GM23248 (cell line): Measurements from ENCODE around the gene NHSL2.

Source experiments
- EZH2 ChIP-seq: fragments of 200-600 bp; sonication (generic); IDR thresholded peaks from 2 replicates; pipeline ENCODE4 v1.6.1; 2018; ENCODE audit warnings: antibody characterized with exemption, mild to moderate bottlenecking; ENCODE audit not compliant: insufficient read depth, poor library complexity, severe bottlenecking
- EZH2phosphoT487 ChIP-seq: fragments of 200-600 bp; sonication (generic); IDR thresholded peaks from 2 replicates; pipeline ENCODE4 v1.6.1; 2018; ENCODE audit warnings: antibody characterized with exemption, moderate library complexity, mild to moderate bottlenecking, low read depth; ENCODE audit not compliant: insufficient read depth

GRCh38 chrX:72129661-72130060, 219.0 kb downstream of the NHSL2 start:
- TF ChIP-seq EZH2 (no peak), EZH2phosphoT487 (no peak)
